GM20000 (cell line): ENCODE data around the gene TMEM184C.

Source experiments
- DNase-seq: peaks from one replicate; pipeline ENCODE4 v3.0.0; 2012; ENCODE audit warnings: low spot score
- CTCF ChIP-seq: IDR thresholded peaks from 2 replicates; pipeline ENCODE4 v1.5.1; 2012; ENCODE audit warnings: mild to moderate bottlenecking, control low read depth; ENCODE audit errors: extremely low read depth, missing control alignments

TMEM184C gene

GRCh38 chr4:147599206-147599605 lies 18.0 kb upstream of the TMEM184C start:
- no peak for DNase-seq
- TF ChIP-seq CTCF, result no peak

GRCh38 chr4:147599769-147600168 lies 17.4 kb upstream of the TMEM184C start:
- DNase-seq, result no peak

GRCh38 chr4:147605499-147605898 lies 11.7 kb upstream of the TMEM184C start:
- no peak for TF ChIP-seq CTCF
- no peak for DNase-seq

More at GRCh38 chr4:147599769-147600168, 17.4 kb upstream of the TMEM184C start:
- TF ChIP-seq CTCF, result no peak

GRCh38 chr4:147607471-147607870 lies 9.7 kb upstream of the TMEM184C start:
- no peak for DNase-seq
- no peak for TF ChIP-seq CTCF

- DNase-seq, result no peak
- no peak for TF ChIP-seq CTCF
Observed at GRCh38 chr4:147610686-147611085, 6.5 kb upstream of the TMEM184C start.

- DNase-seq, result no peak
- TF ChIP-seq CTCF, result no peak
Observed at GRCh38 chr4:147616849-147617172, 386 bp upstream of the TMEM184C start.

GRCh38 chr4:147617841-147618691 lies 869 bp downstream of the TMEM184C start:
- TF ChIP-seq CTCF, result no peak
- no peak for DNase-seq
